Glomerular endothelial cell (primary cell): ENCODE data around the gene ITGB3. TPM values are rescaled to one million over a fixed set of nuclear protein-coding genes. Genes with fewer than 3 reads are reported as not detected.
"Not testable (repeated sequence)": the region's sequence is repeated elsewhere in the genome, so short reads cannot be mapped to it uniquely, and the experiment has no call there.

Experiments
- DNase-seq: peaks from one replicate; pipeline ENCODE4 v3.0.0-alpha.2; 2011; ENCODE audit warnings: low read depth, low spot score; ENCODE audit errors: extremely low read depth
- total RNA-seq: library from RNA; depleted of rRNA; stranded (reverse); fragments of >200 nt; gene quantifications from 2 replicates; pipeline ENCODE4 v1.2.3, GENCODE V29; 2015

ITGB3 gene
- total RNA-seq, 1 donor from 2014 or later: 111 TPM

DNA sequence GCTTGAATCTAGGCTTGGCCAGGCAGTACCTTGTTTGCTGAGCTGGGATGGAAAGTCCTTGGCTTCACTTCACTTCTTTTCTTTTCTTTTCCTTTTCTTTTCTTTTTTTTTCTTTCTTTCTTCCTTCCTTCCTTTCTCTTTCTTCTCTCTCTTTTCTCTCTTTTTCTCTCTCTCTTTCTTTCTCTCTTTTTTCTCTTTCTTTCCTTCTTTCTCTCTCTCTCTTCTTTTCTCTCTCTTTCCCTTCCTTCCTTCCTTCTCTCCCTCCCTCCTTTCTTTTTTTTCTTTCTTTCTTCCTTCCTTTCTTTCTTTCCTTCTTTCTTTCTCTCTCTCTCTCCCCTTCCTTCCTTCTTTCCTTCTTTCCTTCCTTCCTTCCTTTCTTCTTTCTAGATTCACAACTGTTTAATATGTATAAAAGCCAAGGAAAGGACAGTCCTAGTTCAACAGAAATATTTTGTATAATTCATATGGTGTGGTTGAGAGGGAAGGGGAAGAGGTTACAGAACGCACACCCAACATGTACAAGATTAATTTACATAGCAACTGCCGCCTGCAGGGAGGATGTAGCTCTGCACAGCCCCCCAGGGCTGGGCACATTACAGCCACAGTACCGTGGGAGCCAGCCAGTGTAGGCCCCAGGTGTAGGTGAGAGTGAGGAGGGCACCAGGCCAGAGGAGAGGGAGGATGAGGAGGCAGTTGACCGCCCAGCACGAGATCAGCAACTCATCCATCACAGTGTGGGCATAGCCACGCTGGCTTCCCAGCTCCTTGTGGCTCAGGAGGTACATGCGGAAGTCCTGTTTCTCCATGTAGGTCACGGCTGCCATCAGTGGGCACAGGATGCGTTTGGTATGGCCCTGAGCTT, 9.7 kb upstream of the ITGB3 start:
- DNase-seq: no peak

DNA sequence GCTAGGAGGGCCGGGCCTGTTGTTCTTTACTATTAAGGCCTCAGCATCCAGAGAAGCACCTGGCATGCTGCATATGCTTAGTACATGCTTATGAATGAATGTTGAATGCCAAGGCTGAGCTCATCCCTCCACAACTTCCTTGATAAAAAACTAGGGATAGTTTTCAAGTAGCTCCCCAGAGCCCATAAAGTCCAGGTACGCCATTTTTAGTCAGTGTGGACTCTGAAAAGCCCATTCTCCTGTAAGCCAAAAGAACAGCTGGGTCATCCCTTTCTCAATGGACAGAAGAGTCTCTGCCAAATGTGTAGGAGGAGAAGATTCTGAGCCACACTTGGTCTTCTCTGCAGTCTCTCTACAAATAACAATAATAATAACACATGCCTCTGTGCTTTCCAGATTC, 8.9 kb upstream of the ITGB3 start:
- no peak for DNase-seq

DNA sequence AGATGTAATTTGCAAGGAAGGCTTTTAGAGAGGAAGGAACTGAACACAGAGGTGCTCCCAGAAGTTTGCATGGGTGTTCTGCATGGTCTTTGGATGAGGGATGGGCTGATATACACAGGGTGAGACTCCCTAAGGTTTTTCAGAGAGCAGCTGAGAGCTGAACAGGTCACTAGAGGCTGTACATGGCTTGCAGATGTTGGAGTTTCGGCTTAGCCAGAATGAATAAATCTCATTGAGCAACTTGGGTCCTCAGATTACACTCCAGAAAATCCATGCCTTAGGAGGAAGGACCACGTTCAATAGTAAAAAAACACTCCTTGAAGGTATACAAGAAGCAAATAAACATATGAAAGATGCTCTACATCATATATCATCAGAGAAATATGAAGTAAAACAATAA, 7.5 kb upstream of the ITGB3 start:
- DNase-seq: no peak

DNA sequence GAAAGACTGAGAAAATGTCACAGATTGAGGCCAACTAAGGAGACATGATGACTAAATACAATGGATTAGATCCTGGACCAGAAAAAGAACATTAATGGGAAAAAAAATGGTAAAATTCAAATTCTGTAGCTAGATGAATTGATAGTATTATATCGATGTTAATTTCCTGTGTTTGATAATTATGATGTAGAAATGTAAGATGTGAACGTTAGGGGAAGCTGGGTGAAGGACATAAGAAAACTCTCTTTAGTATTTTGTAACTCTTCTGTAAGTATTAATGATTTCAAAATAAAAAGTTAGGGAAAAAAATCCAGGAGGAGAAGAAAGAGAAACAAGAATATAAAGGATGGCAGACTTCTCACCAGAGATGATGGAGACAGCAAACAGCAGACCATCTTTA, 2.8 kb upstream of the ITGB3 start:
- DNase-seq: no peak

DNA sequence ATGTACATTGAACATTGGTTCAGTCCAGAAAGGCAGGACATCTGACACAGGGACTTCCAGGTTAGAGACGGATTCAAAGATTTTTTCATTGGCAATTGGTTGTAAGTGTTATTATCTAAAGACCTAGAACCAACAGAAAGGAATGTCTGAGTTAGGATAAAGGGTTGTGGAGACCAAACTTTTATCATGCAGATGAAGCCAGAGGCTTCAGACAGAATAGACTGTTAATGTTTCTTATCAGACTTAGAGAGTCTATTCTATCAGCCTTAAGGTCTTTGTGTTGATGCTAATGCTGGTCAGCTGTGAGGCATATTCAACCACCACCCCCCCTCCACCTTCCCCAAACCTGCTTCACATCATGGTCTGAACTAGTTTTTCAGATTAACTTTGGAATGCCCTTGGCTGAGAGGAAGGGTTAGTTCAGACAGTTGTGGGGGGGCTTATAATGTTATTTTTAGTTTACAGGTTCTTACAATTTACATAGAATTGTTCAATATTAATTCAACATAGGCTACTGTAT, 2.1 kb upstream of the ITGB3 start:
- no peak for DNase-seq

DNA sequence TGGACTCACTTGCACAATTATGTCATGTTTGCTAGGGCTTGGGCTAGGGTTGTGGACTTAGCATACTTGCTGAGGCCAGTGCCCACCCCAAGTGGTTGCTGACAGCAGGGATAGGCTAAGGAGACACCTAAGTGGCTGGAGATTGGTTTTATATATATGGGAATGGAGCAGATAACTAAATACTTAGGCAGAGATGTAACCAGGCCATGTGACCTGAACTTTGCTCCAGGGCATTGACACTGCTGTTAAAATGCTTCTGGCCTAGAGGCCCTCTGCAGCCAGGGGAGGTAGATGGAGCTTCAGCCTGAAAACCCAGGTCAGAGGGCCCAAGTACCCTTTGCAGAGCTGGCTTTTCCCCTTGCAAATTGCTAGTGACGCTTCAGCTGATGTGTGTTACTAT, 1.4 kb upstream of the ITGB3 start:
- no peak for DNase-seq

DNA sequence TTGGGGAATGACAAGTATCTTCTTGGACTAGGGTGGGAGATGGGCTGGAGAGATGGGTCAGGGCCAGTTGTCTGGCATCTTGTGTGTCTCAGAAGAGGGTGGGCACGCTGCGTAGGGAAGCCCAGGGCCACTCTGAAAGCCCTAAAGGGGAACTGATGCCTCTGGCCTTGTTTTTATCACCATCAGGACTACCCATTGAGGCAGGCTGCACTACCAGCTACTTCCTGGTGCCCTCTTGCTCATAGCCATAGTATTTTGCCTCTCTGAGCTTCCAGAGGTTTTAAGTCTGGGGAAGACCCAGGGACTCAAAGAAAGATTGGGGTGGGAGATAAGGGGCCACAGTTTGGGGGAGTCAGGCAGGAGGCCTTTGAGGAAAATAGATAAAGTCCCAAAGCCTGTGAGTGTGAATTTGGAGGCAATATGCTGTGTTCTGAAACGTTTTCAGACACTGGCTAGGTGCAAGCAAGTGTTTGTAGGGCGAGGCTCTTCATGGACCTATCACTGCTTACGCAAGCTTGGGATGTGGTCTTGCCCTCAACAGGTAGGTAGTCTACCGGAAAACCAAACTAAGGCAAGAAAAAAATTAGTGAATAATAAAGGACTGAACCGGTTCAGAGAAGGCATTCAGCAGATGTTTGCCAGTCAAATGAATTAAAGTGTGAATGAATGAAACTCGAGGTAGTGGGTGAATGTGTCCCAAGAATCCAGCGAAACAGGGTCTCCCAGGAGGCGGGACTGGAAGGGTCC, 688 bp upstream of the ITGB3 start:
- DNase-seq: no peak

DNA sequence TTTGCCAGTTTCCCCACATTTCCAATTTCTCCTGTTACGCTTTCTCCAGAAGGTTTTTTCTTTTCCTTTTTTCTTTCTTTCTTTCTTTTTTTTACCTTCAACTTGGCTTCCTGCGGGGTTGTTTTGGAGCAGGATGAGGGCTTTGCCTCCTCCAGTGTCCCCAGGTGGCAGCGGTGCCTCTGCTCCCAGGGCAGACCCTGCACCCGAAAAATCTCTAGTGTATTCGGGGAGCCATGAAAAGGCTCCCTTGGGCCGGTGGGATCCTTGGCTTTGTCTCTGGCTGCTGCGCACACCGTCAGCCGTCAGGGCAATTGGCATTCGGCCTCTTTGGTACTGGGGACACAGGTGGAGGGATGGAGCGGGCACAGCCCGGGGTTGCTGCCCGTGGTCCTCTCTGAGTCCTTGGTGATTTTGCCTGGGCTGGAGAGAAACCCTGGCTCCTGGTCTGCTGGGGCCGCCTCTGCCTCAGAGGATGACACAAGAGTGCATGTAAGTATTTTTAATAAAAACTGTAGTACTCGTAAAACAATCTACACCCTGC, 846 bp downstream of the ITGB3 start:
- DNase-seq: no peak

DNA sequence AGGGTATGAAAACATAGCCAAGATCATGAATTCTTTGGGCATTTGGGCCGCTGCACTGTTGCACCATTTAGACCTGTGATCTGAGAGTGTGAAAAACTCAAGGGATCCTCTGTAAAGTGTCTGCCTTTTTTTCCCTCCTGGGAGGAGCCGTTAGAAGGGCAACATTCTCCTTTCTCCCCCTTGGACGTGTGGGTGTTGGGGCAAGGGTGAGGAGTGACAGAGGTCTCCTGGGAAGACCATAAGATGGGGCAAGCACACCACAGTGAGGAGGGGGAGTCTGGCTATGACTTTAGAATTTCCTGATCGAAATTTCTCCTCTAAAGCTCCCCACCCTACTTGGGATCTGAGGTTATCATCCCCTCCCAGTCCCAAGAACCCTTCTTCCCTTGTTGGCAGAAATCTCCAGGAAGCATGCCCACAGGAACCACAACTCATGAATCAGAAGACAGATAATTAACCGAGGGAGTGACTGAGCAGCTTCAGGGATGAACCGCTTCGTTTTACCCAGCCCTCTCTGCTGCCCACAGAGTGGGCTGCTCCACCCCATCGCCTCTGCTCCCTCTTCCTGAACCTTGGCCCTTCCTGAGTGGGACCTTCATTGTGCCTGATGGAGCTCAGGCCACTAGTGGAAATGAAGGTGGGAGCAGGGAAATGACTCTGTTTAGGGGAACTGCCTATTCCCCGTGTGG, 4.2 kb downstream of the ITGB3 start:
- DNase-seq: no peak

DNA sequence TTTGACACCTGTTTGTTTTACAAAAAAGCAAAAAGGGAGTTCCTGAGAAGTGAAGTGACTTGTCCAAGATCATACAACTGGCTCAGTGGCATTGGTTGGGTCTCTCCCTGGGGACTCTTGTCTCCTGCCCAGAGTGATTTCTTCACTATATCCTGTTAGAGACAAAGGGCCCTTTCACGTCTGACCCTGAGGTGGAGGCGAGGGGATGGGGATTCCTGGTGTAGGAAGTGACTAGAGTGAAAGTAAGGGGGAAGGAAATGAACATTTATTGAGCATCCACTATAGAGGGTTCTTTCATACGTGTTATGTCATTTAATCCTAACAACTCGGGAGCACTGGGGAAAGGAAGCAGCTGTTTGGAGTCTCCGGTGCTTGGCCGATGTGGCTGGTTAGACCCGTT, 9.0 kb downstream of the ITGB3 start:
- no peak for DNase-seq

DNA sequence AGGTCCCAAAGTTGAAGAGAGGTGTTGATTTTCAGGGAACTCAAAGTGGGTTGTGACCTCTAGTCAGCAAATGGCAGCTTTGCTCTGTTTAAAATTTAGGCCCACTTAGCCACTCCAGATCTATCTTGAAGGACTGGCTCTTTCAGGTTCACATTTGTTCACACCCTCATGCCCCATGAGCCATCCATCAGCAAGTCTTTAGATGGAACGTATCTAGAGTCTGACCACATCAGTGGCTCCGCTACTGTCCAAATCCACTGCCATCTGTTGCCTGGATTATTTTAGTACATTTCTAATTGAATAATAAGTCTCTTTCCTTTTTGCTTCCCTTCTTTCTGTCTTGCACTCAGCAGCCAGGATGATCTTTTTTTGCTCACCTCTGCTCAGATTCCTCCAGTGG, 10.5 kb downstream of the ITGB3 start:
- DNase-seq: no peak

DNA sequence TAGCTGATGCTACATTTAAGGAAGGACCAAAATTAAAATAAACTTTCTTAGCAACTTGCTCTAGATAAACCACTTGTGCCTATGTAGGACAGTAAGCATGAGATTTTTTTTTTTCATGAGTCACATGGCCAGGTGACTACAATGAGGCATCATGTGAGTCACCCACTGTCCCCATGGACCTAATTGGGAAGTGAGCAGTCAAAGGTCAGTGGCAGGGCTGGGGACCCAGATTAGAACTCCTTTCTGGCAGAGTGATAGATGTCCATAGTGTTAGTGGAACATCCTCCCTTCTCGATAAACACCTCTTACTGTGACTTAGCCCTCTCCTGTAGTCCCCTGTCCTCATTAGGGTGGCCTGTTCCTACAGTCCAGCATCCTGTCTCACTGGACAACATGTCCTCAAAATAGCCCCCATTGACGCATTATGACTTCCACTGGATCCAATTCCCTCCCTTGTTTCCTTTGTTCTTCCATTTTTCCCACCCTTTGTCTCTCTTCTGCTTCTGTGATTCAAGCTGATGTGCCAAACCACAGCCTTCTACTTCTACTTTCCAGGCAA, 12.4 kb downstream of the ITGB3 start:
- DNase-seq: no peak

DNA sequence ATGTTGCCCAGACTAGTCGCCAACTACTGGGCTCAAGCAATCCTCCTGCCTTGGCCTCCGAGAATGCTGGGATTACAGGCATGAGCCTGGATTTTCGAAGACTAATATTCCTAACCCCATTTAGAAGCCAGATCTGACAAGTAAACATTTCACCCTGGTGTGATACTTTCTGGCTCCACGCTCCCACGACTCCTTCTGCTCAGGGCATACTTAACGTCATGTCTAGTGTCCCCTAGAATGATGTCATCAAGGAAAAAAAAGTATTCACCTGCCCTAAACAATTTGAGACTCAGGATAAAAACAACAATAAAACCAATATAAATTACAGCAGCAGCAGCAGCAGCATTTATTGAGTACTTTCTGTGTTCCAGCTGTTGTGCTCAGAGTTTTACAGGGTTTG, 13.2 kb downstream of the ITGB3 start:
- no peak for DNase-seq

DNA sequence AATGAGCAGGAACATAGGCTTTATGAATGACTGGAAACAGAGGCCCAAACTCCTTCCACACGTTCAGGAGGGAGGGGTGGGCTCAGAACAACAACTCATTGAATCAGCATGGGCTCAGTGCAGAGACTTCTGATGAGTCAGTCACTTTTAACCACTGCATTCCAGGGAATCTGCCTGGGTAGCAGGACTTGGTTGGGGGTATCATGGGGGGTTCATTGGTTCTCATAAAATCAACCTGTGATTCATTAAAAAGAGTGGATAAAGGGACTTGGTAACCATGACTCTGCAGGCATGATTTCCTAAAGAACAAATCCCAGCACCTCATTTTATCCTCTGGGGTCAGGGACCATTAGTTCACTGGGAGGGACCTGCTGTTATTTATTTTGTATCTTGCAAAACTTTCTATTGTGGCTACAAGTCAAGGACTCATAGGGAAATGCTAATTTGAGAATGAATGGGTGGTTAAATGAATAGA, 13.8 kb downstream of the ITGB3 start:
- no peak for DNase-seq

DNA sequence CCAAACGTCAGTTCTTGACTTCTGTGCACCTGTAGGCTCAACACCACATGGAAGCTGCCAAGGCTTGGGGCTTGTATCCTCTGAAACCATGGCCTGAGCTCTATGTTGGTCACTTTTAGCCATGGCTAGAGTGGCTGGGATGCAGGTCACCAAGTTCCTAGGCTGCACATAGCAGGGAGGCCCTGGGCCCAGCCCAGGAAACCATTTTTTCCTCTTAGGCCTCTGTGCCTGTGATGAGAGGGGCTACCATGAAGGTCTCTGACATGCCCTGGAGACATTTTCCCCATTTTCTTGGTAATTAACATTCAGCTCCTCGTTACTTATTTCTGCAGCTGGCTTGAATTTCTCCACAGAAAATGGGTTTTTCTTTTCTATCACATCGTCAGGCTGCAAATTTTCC, 15.3 kb downstream of the ITGB3 start:
- DNase-seq: not testable (repeated sequence)

DNA sequence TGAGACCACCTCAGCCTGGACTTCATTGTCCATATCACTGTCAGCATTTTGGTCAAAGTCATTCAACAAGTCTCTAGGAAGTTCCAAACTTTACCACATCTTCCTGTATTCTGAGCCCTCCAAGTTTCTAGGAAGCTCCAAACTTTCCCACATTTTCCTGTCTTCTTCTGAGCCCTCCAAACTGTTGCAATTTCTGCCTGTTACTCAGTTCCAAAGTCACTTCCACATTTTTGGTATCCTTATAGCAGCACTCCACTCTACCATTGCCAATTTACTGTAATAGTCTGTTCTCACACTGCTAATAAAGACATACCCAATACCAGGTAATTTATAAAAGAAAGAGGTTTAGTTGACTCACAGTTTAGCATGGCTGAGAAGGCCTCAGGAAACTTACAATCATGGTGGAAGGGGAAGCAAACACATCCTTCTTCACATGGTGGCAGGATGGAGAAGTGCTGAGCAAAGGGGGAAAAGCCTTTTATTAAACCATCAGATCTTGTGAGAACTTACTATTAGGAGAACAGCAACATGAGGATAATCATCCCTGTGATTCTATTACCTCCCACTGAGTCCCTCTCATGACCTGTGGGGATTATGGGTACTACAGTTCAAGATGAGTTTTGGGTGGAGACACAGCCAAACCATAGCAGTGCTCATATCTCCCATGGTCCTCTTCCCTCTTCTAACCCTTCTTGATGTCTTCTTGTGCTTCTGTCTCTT, 16.1 kb downstream of the ITGB3 start:
- not testable (repeated sequence) for DNase-seq

DNA sequence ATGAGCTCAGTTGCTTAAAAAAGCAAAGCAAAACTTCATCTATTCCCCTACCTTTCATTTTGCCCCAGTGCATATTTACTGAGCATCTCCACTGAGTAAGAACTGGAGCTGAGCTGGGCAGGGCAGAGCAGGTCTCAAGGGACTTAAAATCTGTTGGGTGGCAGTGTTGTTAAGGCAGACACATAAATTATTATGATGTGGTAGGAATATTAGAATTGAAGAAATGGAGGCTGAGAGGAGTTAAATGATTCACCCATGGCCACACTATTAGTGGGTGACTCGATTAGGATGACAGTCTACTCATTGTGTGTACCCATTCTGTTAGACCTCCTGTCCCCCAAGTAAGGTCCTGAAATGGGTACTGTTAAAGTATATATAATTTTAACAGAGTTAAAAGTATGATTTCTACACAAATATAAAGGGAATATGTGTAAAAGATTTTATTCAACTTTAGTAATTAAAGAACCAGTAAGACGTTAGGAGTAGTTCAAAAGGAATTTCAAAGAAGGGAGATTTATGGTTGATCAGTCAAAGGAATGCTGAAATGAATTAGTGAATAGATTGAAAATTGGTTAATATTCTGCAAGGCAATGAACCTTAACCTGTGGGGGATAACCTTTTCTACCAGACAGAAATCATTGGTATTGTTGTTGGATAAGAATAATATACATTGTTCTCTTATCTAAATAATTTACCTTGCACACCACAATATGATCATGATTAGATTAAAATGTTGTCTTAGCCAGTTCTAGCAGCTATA, 17.5 kb downstream of the ITGB3 start:
- no peak for DNase-seq

DNA sequence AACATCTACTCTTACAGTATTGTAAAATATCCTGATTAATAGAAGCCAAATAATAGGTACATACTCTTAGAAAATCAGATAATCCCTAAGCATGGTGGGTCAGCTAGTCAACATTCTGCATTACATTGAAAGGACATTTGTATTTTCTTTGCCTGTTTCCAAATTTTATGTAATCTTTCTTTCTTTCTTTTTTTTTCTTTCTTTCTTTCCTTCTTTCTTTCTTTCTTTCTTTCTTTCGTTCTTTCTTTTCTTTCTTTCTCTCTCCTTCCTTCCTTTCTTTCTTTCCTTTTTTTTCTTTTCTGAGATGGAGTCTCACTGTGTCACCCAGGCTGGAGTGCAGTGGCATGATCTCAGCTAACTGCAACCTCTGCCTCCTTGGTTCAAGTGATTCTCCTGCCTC, 18.9 kb downstream of the ITGB3 start:
- no peak for DNase-seq

DNA sequence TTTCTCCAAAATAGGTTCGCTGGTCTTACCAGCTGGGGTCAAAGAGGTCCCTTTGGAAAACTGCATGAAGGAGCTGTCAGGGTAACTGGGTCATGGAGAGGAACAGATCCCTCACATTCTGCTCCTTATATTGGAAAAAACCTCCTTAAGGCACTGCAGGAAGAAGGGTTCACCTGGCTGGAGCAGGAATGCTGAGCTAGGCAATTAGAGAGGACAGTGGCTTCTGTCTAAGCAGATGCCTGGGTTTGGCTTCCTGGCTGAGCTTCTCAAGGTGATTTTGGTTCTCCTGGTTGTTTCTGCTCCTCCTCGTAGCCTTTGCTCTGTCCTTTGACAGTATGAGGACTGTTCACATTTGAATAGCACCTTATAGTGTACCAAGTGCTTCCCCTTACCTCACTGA, 19.6 kb downstream of the ITGB3 start:
- DNase-seq: no peak
